Hepatocyte (in vitro differentiated cells): ENCODE measurements around the gene IL21R. TPM values are rescaled to one million over a fixed set of nuclear protein-coding genes. Genes with fewer than 3 reads are reported as not detected.

Experiments
- DNase-seq: peaks from one replicate; pipeline ENCODE4 v3.0.0-alpha.2; 2016; ENCODE audit warnings: low spot score
- H2AFZ ChIP-seq: fragments of 200-600 bp; sonication (generic); 2 replicates; pipeline ENCODE4 v1.6.0; 2016; ENCODE audit warnings: antibody characterized with exemption, mild to moderate bottlenecking
- H3K27ac ChIP-seq: fragments of 200-600 bp; sonication (generic); 2 replicates; pipeline ENCODE4 v1.5.1; 2016; ENCODE audit warnings: mild to moderate bottlenecking
- H3K27me3 ChIP-seq: fragments of 200-600 bp; sonication (generic); 2 replicates; pipeline ENCODE4 v1.6.1; 2016
- H3K36me3 ChIP-seq: fragments of 200-600 bp; sonication (generic); replicated peaks from 2 replicates; pipeline ENCODE4 v1.5.1; 2016; ENCODE audit warnings: low read depth; ENCODE audit not compliant: insufficient read depth
- H3K4me1 ChIP-seq: fragments of 200-600 bp; sonication (generic); 2 replicates; pipeline ENCODE4 v1.5.1; 2016; ENCODE audit warnings: mild to moderate bottlenecking, moderate library complexity; ENCODE audit not compliant: insufficient read depth
- H3K4me2 ChIP-seq: fragments of 200-600 bp; sonication (generic); 2 replicates; pipeline ENCODE4 v1.6.0; 2016
- H3K4me3 ChIP-seq: fragments of 200-600 bp; sonication (generic); 2 replicates; pipeline ENCODE4 v1.5.1; 2016; ENCODE audit warnings: mild to moderate bottlenecking
- H3K79me2 ChIP-seq: fragments of 200-600 bp; sonication (generic); 2 replicates; pipeline ENCODE4 v1.6.0; 2017; ENCODE audit warnings: mild to moderate bottlenecking
- H3K9me2 ChIP-seq: fragments of 200-600 bp; sonication (generic); replicated peaks from 2 replicates; pipeline ENCODE4 v1.6.0; 2017; ENCODE audit warnings: mild to moderate bottlenecking; ENCODE audit not compliant: insufficient read depth
- H3K9me3 ChIP-seq: fragments of 200-600 bp; sonication (generic); 2 replicates; pipeline ENCODE4 v1.5.1; 2016; ENCODE audit warnings: low read depth, mild to moderate bottlenecking
- H4K20me1 ChIP-seq: fragments of 200-600 bp; sonication (generic); 2 replicates; pipeline ENCODE4 v1.6.0; 2016; ENCODE audit warnings: mild to moderate bottlenecking; ENCODE audit not compliant: insufficient read depth, poor library complexity, severe bottlenecking
- EZH2 ChIP-seq: fragments of 200-600 bp; sonication (generic); IDR thresholded peaks from 2 replicates; pipeline ENCODE4 v1.6.1; 2016; ENCODE audit warnings: antibody characterized with exemption, mild to moderate bottlenecking, borderline replicate concordance
- EZH2phosphoT487 ChIP-seq: fragments of 200-600 bp; sonication (generic); IDR thresholded peaks from one replicate; pipeline ENCODE4 v1.6.1; 2018; ENCODE audit warnings: antibody characterized with exemption, mild to moderate bottlenecking, low read depth, moderate library complexity; ENCODE audit not compliant: unreplicated experiment, severe bottlenecking
- WGBS: methylation state at CpG from one replicate; pipeline ENCODE4 v1.1.6; 2016; ENCODE audit warnings: low lambda C conversion rate; ENCODE audit errors: missing lambda C conversion rate; 5-methylcytosine and 5-hydroxymethylcytosine counted together
- polyA plus RNA-seq: library from polyadenylated mRNA; unstranded; fragments of >200 nt; fragmentation: Nextera tagmentation; extraction: Ambion mirVana; gene quantifications from 2 replicates; pipeline ENCODE4 v1.2.1, GENCODE V29; 2016
- total RNA-seq: library from RNA; depleted of rRNA; stranded (reverse); fragments of >200 nt; gene quantifications from 2 replicates; pipeline ENCODE4 v1.2.3, GENCODE V29; 2014
- TF ChIP-seq, protein P1 (sequence below): fragments of 200-600 bp; sonication (generic); IDR thresholded peaks from 2 replicates; pipeline ENCODE4 v1.5.1; 2016; ENCODE audit warnings: antibody characterized with exemption, mild to moderate bottlenecking; ENCODE audit not compliant: poor library complexity

IL21R gene
- total and polyA plus RNA-seq, 2 experiments from 2014 or later, result 0.10 TPM; not detected in 1

- Histone ChIP-seq H3K9me3 (no peaks in the 10 kb centered on the region), H2AFZ (no peak overlapping the region), H3K27ac (no peak overlapping the region), H4K20me1 (no peaks in the 10 kb centered on the region), H3K36me3 (no peaks in the 10 kb centered on the region), H3K27me3 (no peaks in the 10 kb centered on the region), H3K4me1 (no peaks in the 10 kb centered on the region), H3K79me2 (no peaks in the 10 kb centered on the region), H3K4me2 (no peak overlapping the region), H3K4me3 (no peak overlapping the region), H3K9me2 (no peaks in the 10 kb centered on the region)
- no peak for DNase-seq
- 95% methylated on average over 9 of the region's 9 CpGs for WGBS
- TF ChIP-seq EZH2, result no peak
- no peak for TF ChIP-seq EZH2phosphoT487
- TF ChIP-seq, protein P1, sequence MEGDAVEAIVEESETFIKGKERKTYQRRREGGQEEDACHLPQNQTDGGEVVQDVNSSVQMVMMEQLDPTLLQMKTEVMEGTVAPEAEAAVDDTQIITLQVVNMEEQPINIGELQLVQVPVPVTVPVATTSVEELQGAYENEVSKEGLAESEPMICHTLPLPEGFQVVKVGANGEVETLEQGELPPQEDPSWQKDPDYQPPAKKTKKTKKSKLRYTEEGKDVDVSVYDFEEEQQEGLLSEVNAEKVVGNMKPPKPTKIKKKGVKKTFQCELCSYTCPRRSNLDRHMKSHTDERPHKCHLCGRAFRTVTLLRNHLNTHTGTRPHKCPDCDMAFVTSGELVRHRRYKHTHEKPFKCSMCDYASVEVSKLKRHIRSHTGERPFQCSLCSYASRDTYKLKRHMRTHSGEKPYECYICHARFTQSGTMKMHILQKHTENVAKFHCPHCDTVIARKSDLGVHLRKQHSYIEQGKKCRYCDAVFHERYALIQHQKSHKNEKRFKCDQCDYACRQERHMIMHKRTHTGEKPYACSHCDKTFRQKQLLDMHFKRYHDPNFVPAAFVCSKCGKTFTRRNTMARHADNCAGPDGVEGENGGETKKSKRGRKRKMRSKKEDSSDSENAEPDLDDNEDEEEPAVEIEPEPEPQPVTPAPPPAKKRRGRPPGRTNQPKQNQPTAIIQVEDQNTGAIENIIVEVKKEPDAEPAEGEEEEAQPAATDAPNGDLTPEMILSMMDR, result no peak
Measured at GRCh38 chr16:27474921-27475320, 72.9 kb downstream of the IL21R start.

- Histone ChIP-seq H4K20me1 (no peaks in the 10 kb centered on the region), H3K79me2 (no peaks in the 10 kb centered on the region), H3K4me2 (no peak overlapping the region), H3K27ac (no peak overlapping the region), H3K4me3 (no peak overlapping the region), H3K36me3 (no peaks in the 10 kb centered on the region), H3K27me3 (no peaks in the 10 kb centered on the region), H2AFZ (no peak overlapping the region), H3K9me2 (no peaks in the 10 kb centered on the region), H3K9me3 (no peaks in the 10 kb centered on the region), H3K4me1 (no peaks in the 10 kb centered on the region)
- 78% methylated on average over 9 of the region's 9 CpGs for WGBS
- DNase-seq, result no peak
- TF ChIP-seq, protein P1, result no peak
- TF ChIP-seq EZH2 (no peak), EZH2phosphoT487 (no peak)
Measured at GRCh38 chr16:27475561-27475960, 73.6 kb downstream of the IL21R start.

DNA sequence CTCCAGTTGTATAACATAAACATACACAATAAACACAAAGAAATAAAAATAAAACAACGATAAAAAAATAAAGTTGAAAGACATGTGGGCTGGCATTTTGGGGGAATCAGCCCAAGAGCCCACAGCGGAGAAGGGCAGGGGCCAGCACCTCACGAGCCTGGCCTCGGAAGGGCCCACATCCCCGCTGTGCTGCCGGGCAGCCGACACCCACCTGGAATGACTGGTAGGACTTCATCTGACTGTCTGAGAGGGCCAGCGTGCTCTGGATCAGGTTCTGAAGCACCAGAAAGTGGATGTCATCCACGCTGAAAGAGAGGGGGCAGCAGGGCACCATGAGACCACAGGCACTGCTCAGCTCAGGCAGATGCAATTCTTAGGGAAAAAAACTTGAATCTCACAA, 74.3 kb downstream of the IL21R start:
- H3K4me1 ChIP-seq, result no peaks in the 10 kb centered on the region
- no peak overlapping the region for H3K4me3 ChIP-seq
- H2AFZ ChIP-seq, result no peak overlapping the region
- H3K79me2 ChIP-seq, result no peaks in the 10 kb centered on the region
- no peaks in the 10 kb centered on the region for H3K36me3 ChIP-seq
- no peaks in the 10 kb centered on the region for H3K9me2 ChIP-seq
- H3K27me3 ChIP-seq, result no peaks in the 10 kb centered on the region
- H4K20me1 ChIP-seq, result no peaks in the 10 kb centered on the region
- no peak for DNase-seq
- WGBS, result 98% methylated on average over 9 of the region's 9 CpGs
- TF ChIP-seq, protein P1, result no peak
- no peak for TF ChIP-seq EZH2
- TF ChIP-seq EZH2phosphoT487, result no peak
- H3K9me3 ChIP-seq, result no peaks in the 10 kb centered on the region
- H3K4me2 ChIP-seq, result no peak overlapping the region
- no peak overlapping the region for H3K27ac ChIP-seq

- no peak overlapping the region for H3K4me2 ChIP-seq
- no peak overlapping the region for H3K27ac ChIP-seq
- H3K9me3 ChIP-seq, result no peaks in the 10 kb centered on the region
- H3K4me1 ChIP-seq, result no peaks in the 10 kb centered on the region
- TF ChIP-seq EZH2 (no peak), EZH2phosphoT487 (no peak)
- no peaks in the 10 kb centered on the region for H3K9me2 ChIP-seq
- H3K27me3 ChIP-seq, result no peaks in the 10 kb centered on the region
- no peak overlapping the region for H3K4me3 ChIP-seq
- DNase-seq, result no peak
- no peaks in the 10 kb centered on the region for H3K79me2 ChIP-seq
- H4K20me1 ChIP-seq, result no peaks in the 10 kb centered on the region
- H2AFZ ChIP-seq, result no peak overlapping the region
- no peaks in the 10 kb centered on the region for H3K36me3 ChIP-seq
- WGBS, result 93% methylated on average over 7 of the region's 7 CpGs
Measured at GRCh38 chr16:27480761-27481160, 78.8 kb downstream of the IL21R start.
